ENCODE data around the gene TMEM59. TPM values are rescaled to one million over a fixed set of nuclear protein-coding genes. Genes with fewer than 3 reads are reported as not detected.

Gene TMEM59
- polyA plus RNA-seq, 3 donors: 169 to 925 (median 831) TPM

DNA sequence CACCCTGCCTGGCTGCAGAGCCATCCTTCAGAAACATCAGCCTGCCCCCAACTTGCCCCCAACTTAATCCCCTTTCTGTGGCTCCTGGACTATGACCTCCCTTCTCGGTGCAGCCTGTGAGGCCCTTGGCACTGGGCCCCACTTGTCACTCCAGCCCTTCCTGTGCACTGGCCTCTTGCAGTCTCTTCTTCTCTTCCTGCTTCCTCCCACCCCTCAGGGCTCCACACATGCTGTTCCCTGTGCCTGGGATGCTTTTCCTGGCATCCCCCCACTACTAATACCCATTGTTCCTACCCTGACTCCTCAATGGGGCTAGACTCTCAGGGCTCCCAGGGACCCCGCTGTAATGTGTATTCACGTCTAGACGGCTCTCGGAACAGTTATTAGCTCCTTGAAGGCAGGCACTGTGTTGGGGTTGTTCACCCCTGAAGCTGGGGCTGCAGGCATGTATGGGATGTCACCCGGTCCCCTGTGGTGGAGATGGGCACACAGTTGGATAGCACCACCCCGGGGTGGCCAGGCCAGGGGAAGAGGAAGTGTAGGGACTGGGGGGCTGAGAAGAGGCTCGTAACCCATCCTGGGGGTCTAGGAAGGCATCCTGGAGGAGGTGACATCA is 39.5 kb downstream of the TMEM59 start:
- Histone ChIP-seq H3K36me3 (replicated peaks in 1 of 2; ENCODE audit: control insufficient read depth in 1 of 2, insufficient read depth in 2 of 2, low read length in 2 of 2) (no peaks in the 10 kb centered on the region), H3K27ac (ENCODE audit: low read depth in 1 of 2, low read length in 2 of 2) (no peak overlapping the region), H3K9me3 (replicated peaks in 1 of 2; ENCODE audit: control insufficient read depth in 1 of 2, insufficient read depth in 1 of 2, low read length in 2 of 2) (no peaks in the 10 kb centered on the region), H2AFZ (ENCODE audit: insufficient read depth, low read depth, low read length, poor library complexity, severe bottlenecking) (no peak overlapping the region), H3K27me3 (ENCODE audit: control insufficient read depth in 2 of 2, insufficient read depth in 2 of 2, low read length in 2 of 2) (no peaks in the 10 kb centered on the region), H3K4me2 (replicated peaks; ENCODE audit: extremely low read depth, low read length, poor library complexity, severe bottlenecking) (no peak overlapping the region), H4K20me1 (ENCODE audit: insufficient read depth, low read length) (no peaks in the 10 kb centered on the region), H3K4me3 (replicated peaks in 1 of 3; ENCODE audit: low read depth in 2 of 3, low read length in 3 of 3) (no peak overlapping the region), H3K79me2 (ENCODE audit: insufficient read depth, low read length) (no peaks in the 10 kb centered on the region), H3K9ac (ENCODE audit: insufficient read depth, low read length, poor library complexity, severe bottlenecking) (no peak overlapping the region), H3K4me1 (ENCODE audit: control insufficient read depth in 1 of 2, insufficient read depth in 2 of 2, low read length in 2 of 2) (no peaks in the 10 kb centered on the region)
- Mint-ChIP-seq H3K27me3 (ENCODE audit: low read depth in 3 of 3) (peaks cover 3 to 11% (median 4%) of the 10 kb centered on the region in 3 donors), H3K4me1 (no peaks in the 10 kb centered on the region), H3K4me3 (no peak overlapping the region), H3K27ac (peak overlapping the region in 1 of 7 donors; percentile 25), H3K36me3 (no peaks in the 10 kb centered on the region), H3K9me3 (peaks cover 0 to 2% (median 0%) of the 10 kb centered on the region in 7 donors)
- DNase-seq: no peak
- 68% methylated on average over 3 of the region's 8 CpGs for WGBS (ENCODE audit: insufficient coverage)
- intact Hi-C loops (cut with micrococcal nuclease): no loop called here
- TF ChIP-seq, protein P1, sequence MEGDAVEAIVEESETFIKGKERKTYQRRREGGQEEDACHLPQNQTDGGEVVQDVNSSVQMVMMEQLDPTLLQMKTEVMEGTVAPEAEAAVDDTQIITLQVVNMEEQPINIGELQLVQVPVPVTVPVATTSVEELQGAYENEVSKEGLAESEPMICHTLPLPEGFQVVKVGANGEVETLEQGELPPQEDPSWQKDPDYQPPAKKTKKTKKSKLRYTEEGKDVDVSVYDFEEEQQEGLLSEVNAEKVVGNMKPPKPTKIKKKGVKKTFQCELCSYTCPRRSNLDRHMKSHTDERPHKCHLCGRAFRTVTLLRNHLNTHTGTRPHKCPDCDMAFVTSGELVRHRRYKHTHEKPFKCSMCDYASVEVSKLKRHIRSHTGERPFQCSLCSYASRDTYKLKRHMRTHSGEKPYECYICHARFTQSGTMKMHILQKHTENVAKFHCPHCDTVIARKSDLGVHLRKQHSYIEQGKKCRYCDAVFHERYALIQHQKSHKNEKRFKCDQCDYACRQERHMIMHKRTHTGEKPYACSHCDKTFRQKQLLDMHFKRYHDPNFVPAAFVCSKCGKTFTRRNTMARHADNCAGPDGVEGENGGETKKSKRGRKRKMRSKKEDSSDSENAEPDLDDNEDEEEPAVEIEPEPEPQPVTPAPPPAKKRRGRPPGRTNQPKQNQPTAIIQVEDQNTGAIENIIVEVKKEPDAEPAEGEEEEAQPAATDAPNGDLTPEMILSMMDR (IDR thresholded peaks at IDR 0.05): no peak

DNA sequence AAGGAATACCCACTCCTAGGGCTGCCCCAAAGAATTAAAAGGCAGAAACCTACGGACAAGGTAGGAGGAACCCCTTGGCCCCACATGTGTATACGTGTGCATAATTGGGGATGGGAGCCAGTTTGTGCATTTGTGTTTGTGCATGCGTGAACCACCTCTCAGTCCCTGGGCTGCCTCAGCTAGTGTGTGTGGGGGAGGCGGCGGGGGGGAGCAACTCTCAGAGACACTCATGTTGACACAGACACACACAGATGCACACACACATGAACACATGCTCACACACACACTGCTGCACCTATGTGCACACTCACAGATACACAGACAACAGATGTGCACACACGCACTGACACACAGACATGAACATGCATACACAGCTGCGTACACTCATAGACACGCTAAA is 40.1 kb downstream of the TMEM59 start:
- peaks cover 3 to 11% (median 4%) of the 10 kb centered on the region in 3 donors for H3K27me3 Mint-ChIP-seq (ENCODE audit: low read depth in 3 of 3)

More for the DNA sequence above, 40.1 kb downstream of the TMEM59 start:
- Mint-ChIP-seq H3K9me3 (peaks cover 0 to 2% (median 0%) of the 10 kb centered on the region in 7 donors), H3K36me3 (no peaks in the 10 kb centered on the region), H3K27ac (no peak overlapping the region), H3K4me1 (no peaks in the 10 kb centered on the region), H3K4me3 (no peak overlapping the region)
- Histone ChIP-seq H4K20me1 (ENCODE audit: insufficient read depth, low read length) (no peaks in the 10 kb centered on the region), H3K27me3 (ENCODE audit: control insufficient read depth in 2 of 2, insufficient read depth in 2 of 2, low read length in 2 of 2) (no peaks in the 10 kb centered on the region), H3K36me3 (replicated peaks in 1 of 2; ENCODE audit: control insufficient read depth in 1 of 2, insufficient read depth in 2 of 2, low read length in 2 of 2) (no peaks in the 10 kb centered on the region), H3K4me1 (ENCODE audit: control insufficient read depth in 1 of 2, insufficient read depth in 2 of 2, low read length in 2 of 2) (no peaks in the 10 kb centered on the region), H3K27ac (ENCODE audit: low read depth in 1 of 2, low read length in 2 of 2) (no peak overlapping the region), H3K4me3 (replicated peaks in 1 of 3; ENCODE audit: low read depth in 2 of 3, low read length in 3 of 3) (no peak overlapping the region), H3K9ac (ENCODE audit: insufficient read depth, low read length, poor library complexity, severe bottlenecking) (no peak overlapping the region), H3K79me2 (ENCODE audit: insufficient read depth, low read length) (no peaks in the 10 kb centered on the region), H3K9me3 (replicated peaks in 1 of 2; ENCODE audit: control insufficient read depth in 1 of 2, insufficient read depth in 1 of 2, low read length in 2 of 2) (no peaks in the 10 kb centered on the region), H3K4me2 (replicated peaks; ENCODE audit: extremely low read depth, low read length, poor library complexity, severe bottlenecking) (no peak overlapping the region), H2AFZ (ENCODE audit: insufficient read depth, low read depth, low read length, poor library complexity, severe bottlenecking) (no peak overlapping the region)
- no peak for DNase-seq
- WGBS (ENCODE audit: insufficient coverage): 97% methylated on average over 3 of the region's 8 CpGs
- TF ChIP-seq, protein P1 (IDR thresholded peaks at IDR 0.05): no peak
- intact Hi-C loops (cut with micrococcal nuclease): no loop called here

Measured in CD14-positive monocyte (primary cell).